ENCODE measurements around the gene MLC1. TPM values are rescaled to one million over a fixed set of nuclear protein-coding genes. Genes with fewer than 3 reads are reported as not detected.
"Not testable (repeated sequence)": the region's sequence is repeated elsewhere in the genome, so short reads cannot be mapped to it uniquely, and the experiment has no call there.

Gene MLC1
- total RNA-seq, 1 donor from 2014 or later, result 0.46 TPM

GRCh38 chr22:50105208-50106100 lies 20.2 kb upstream of the MLC1 start:
- intact Hi-C loops (cut with DNase I), result no loop called here
- DNase-seq (no peak), ATAC-seq (ENCODE audit: poor library complexity) (no peak)

GRCh38 chr22:50104141-50104544 lies 18.9 kb upstream of the MLC1 start:
- intact Hi-C loops (cut with DNase I), result no loop called here
- no peak for ATAC-seq (ENCODE audit: poor library complexity)
- DNase-seq, result no peak

- intact Hi-C loops (cut with DNase I), result no loop called here
- ATAC-seq (ENCODE audit: poor library complexity) (no peak), DNase-seq (no peak)
Measured at GRCh38 chr22:50102946-50103345, 17.7 kb upstream of the MLC1 start.

- no peak for ATAC-seq (ENCODE audit: poor library complexity)
- DNase-seq, result no peak
- intact Hi-C loops (cut with DNase I), result no loop called here
Measured at GRCh38 chr22:50101870-50102565, 16.8 kb upstream of the MLC1 start.

GRCh38 chr22:50098052-50098451 lies 12.8 kb upstream of the MLC1 start:
- ATAC-seq (ENCODE audit: poor library complexity) (no peak), DNase-seq (no peak)
- intact Hi-C loops (cut with DNase I), result no loop called here

- intact Hi-C loops (cut with DNase I), result no loop called here
- ATAC-seq (ENCODE audit: poor library complexity) (no peak), DNase-seq (no peak)
Measured at GRCh38 chr22:50092342-50092741, 7.1 kb upstream of the MLC1 start.

GRCh38 chr22:50091092-50091768 lies 6.0 kb upstream of the MLC1 start:
- DNase-seq (no peak), ATAC-seq (ENCODE audit: poor library complexity) (no peak)
- intact Hi-C loops (cut with DNase I), result no loop called here

GRCh38 chr22:50090412-50090714 lies 5.1 kb upstream of the MLC1 start:
- ATAC-seq (ENCODE audit: poor library complexity), result no peak
- intact Hi-C loops (cut with DNase I), result no loop called here
- no peak for DNase-seq

- DNase-seq (peak; percentile 58), ATAC-seq (ENCODE audit: poor library complexity) (no peak)
- intact Hi-C loops (cut with DNase I), result no loop called here
Measured at GRCh38 chr22:50089682-50090411, 4.6 kb upstream of the MLC1 start, which contains the start of gene MOV10L1. MOV10L1 (plus strand) TSS chr22:50090006; CDS start chr22:50090089, 83 bp downstream.

GRCh38 chr22:50089231-50089630 lies 4.0 kb upstream of the MLC1 start:
- DNase-seq (no peak), ATAC-seq (ENCODE audit: poor library complexity) (no peak)
- intact Hi-C loops (cut with DNase I), result no loop called here

GRCh38 chr22:50088096-50088495 lies 2.9 kb upstream of the MLC1 start:
- ATAC-seq (ENCODE audit: poor library complexity) (no peak), DNase-seq (peak; percentile 24)
- intact Hi-C loops (cut with DNase I), result no loop called here

- ATAC-seq (ENCODE audit: poor library complexity) (no peak), DNase-seq (peak; percentile 22)
- intact Hi-C loops (cut with DNase I), result no loop called here
Measured at GRCh38 chr22:50087646-50088045, 2.4 kb upstream of the MLC1 start.

GRCh38 chr22:50086975-50087374 lies 1.7 kb upstream of the MLC1 start:
- ATAC-seq (ENCODE audit: poor library complexity); intact Hi-C loops (cut with DNase I); DNase-seq: not testable (repeated sequence)

- ATAC-seq (ENCODE audit: poor library complexity) (no peak), DNase-seq (no peak)
- intact Hi-C loops (cut with DNase I), result no loop called here
Measured at GRCh38 chr22:50086526-50086925, 1.3 kb upstream of the MLC1 start.

GRCh38 chr22:50084614-50085021 lies 608 bp downstream of the MLC1 start:
- DNase-seq, result peak; percentile 32
- intact Hi-C loops (cut with DNase I), result no loop called here
- ATAC-seq (ENCODE audit: poor library complexity), result no peak

- ATAC-seq (ENCODE audit: poor library complexity), result no peak
- DNase-seq, result no peak
- intact Hi-C loops (cut with DNase I), result no loop called here
Measured at GRCh38 chr22:50084080-50084477, 1.1 kb downstream of the MLC1 start.

GRCh38 chr22:50083462-50084079 lies 1.7 kb downstream of the MLC1 start:
- intact Hi-C loops (cut with DNase I), result no loop called here
- DNase-seq (peak; percentile 6), ATAC-seq (ENCODE audit: poor library complexity) (no peak)

GRCh38 chr22:50082961-50083461 lies 2.2 kb downstream of the MLC1 start:
- intact Hi-C loops (cut with DNase I), result no loop called here
- ATAC-seq (ENCODE audit: poor library complexity), result no peak
- no peak for DNase-seq
